ENCODE measurements around the gene CDK2. TPM values are rescaled to one million over a fixed set of nuclear protein-coding genes. Genes with fewer than 3 reads are reported as not detected.
"Not testable (repeated sequence)": the region's sequence is repeated elsewhere in the genome, so short reads cannot be mapped to it uniquely, and the experiment has no call there.

CDK2 gene
- total RNA-seq, result 10 to 100 TPM; 20.9 to 48.9 TPM

GRCh38 chr12:55966408-55967281 lies at the start of gene CDK2:
TSS of gene CDK2 (plus strand) at chr12:55966830. CDS start at chr12:55967009, 179 bp downstream.
- Histone ChIP-seq H3K4me1 (peaks cover 3% of the 10 kb centered on the region), H3K4me3 (peak within 1 kb of the TSS; percentile 70), H3K27me3 (no peaks in the 10 kb centered on the region), H3K9me3 (no peaks in the 10 kb centered on the region), H3K36me3 (no peaks in the 10 kb centered on the region), H3K27ac (peak within 1 kb of the TSS; percentile 66), H3K9ac (ENCODE audit: low read depth in 2 of 2, low read length in 2 of 2) (peak within 1 kb of the TSS; percentile 87 to 96)
- no peak for TF ChIP-seq CTCF (IDR thresholded peaks at IDR 0.05)
- peak; percentile 98 for DNase-seq
- intact Hi-C loops (cut with DNase I), result no loop called here

- DNase-seq; H3K9me3 ChIP-seq; H3K4me3 ChIP-seq; H3K36me3 ChIP-seq; H3K4me1 ChIP-seq; intact Hi-C loops (cut with DNase I); H3K27me3 ChIP-seq; H3K9ac ChIP-seq (ENCODE audit: low read depth in 2 of 2, low read length in 2 of 2); H3K27ac ChIP-seq: not testable (repeated sequence)
Observed at GRCh38 chr12:55919032-55919431, 47.6 kb upstream of the CDK2 start.

GRCh38 chr12:55922126-55922525 lies 44.5 kb upstream of the CDK2 start:
- Histone ChIP-seq H3K9me3 (no peaks in the 10 kb centered on the region), H3K4me3 (no peak overlapping the region), H3K36me3 (no peaks in the 10 kb centered on the region), H3K27ac (no peak overlapping the region), H3K4me1 (no peaks in the 10 kb centered on the region), H3K27me3 (no peaks in the 10 kb centered on the region), H3K9ac (ENCODE audit: low read depth in 2 of 2, low read length in 2 of 2) (no peak overlapping the region)
- no peak for TF ChIP-seq CTCF (IDR thresholded peaks at IDR 0.05)
- intact Hi-C loops (cut with DNase I), result no loop called here
- DNase-seq, result no peak

- DNase-seq; H3K4me1 ChIP-seq; intact Hi-C loops (cut with DNase I): not testable (repeated sequence)
Observed at GRCh38 chr12:55923648-55924047, 43.0 kb upstream of the CDK2 start.

GRCh38 chr12:55925371-55925770 lies 41.3 kb upstream of the CDK2 start:
- no peak for DNase-seq
- Histone ChIP-seq H3K9ac (ENCODE audit: low read depth in 2 of 2, low read length in 2 of 2) (no peak overlapping the region), H3K4me3 (no peak overlapping the region), H3K36me3 (no peaks in the 10 kb centered on the region), H3K4me1 (peaks cover 20% of the 10 kb centered on the region), H3K27ac (no peak overlapping the region), H3K9me3 (no peaks in the 10 kb centered on the region), H3K27me3 (no peaks in the 10 kb centered on the region)
- TF ChIP-seq CTCF (IDR thresholded peaks at IDR 0.05), result no peak
- intact Hi-C loops (cut with DNase I), result loop anchor here (5.0 kb wide), 1 partner anchor 93 kb away; no protein-coding TSS in a partner anchor

More at GRCh38 chr12:55923648-55924047, 43.0 kb upstream of the CDK2 start:
- not testable (repeated sequence) for H3K36me3 ChIP-seq; H3K9me3 ChIP-seq; H3K27me3 ChIP-seq; H3K27ac ChIP-seq; H3K9ac ChIP-seq (ENCODE audit: low read depth in 2 of 2, low read length in 2 of 2); H3K4me3 ChIP-seq

GRCh38 chr12:55925870-55926737 lies 40.5 kb upstream of the CDK2 start:
- H3K4me3 ChIP-seq, result peak overlapping the region; percentile 83
- no peak for DNase-seq
- peak overlapping the region; percentile 62 to 97 for H3K9ac ChIP-seq (ENCODE audit: low read depth in 2 of 2, low read length in 2 of 2)
- H3K9me3 ChIP-seq, result no peaks in the 10 kb centered on the region
- H3K27ac ChIP-seq, result peak overlapping the region; percentile 99
- H3K27me3 ChIP-seq, result no peaks in the 10 kb centered on the region
- no peak for TF ChIP-seq CTCF (IDR thresholded peaks at IDR 0.05)
- peaks cover 27% of the 10 kb centered on the region for H3K4me1 ChIP-seq
- H3K36me3 ChIP-seq, result no peaks in the 10 kb centered on the region
- intact Hi-C loops (cut with DNase I), result loop anchor here (5.0 kb wide), 1 partner anchor 94 kb away; no protein-coding TSS in a partner anchor
